ENCODE results near the gene RPLP2. TPM values are rescaled to one million over a fixed set of nuclear protein-coding genes. Genes with fewer than 3 reads are reported as not detected.

The RPLP2 gene
- 1,000 to 10,000 TPM; 2,266 to 5,944 (median 5,497) TPM for total RNA-seq
- polyA plus RNA-seq = 1,000 to 10,000 TPM; 3,734 to 4,844 TPM
- 1,164 reads per million, percentile 99 among the genes with 10 or more reads in this experiment for total RNA-seq

DNA sequence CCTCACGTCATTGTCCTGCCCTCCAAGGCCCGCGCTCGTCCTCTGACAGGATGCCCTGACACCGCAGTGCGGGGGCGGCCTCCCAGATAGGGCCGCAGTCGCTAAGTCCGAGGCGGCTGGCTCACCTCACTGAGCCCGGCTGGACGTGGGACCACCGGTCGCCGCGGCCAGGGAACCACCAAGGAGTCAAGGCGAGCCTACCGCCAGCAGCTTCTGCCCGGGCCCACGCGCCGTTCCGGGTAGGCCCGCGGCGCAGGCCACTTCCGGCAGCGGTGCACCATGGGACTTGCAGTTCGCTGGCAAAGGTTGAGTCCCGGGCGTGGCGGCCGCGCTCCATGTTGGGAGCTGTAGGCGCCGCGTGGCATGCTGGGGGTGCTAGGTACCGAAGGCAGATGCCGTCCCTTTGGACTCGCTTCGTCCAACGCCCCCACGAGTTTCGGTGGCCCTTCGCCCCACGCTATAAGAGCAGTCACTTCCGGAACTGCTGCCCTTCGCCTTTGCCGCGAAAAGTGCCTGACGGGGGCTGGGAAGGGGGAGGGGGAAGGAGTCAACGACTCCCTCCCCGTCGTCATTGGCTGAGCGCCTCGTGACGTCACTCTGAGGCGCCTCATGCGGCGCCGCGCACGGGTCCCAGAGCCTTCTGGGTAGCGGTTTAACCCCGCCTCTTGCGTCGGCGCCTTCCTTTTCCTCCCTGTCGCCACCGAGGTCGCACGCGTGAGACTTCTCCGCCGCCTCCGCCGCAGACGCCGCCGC, at the start of gene RPLP2:
TSS of gene RPLP2 (plus strand) at position 681 of the 753 bp plus-strand sequence. CDS start 268 bp downstream, outside the sequence.
- H3K4me1 Mint-ChIP-seq = peaks cover 8 to 51% (median 32%) of the 10 kb centered on the region in 7 donors

GRCh38 chr11:760236-760635, 49.5 kb upstream of the RPLP2 start:
- CTCF ChIA-PET = no interaction called here
- H3K4me3 Mint-ChIP-seq = no peak overlapping the region
- peaks cover 0 to 81% (median 12%) of the 10 kb centered on the region in 3 experiments for H3K36me3 ChIP-seq (ENCODE audit: control insufficient read depth in 2 of 3, insufficient read depth in 3 of 3, low read length in 3 of 3)
- no peak overlapping the region for H3K27ac ChIP-seq (ENCODE audit: low read depth, low read length)
- H3K27me3 ChIP-seq (ENCODE audit: control insufficient read depth in 2 of 2, insufficient read depth in 2 of 2, low read length in 2 of 2) = no peaks in the 10 kb centered on the region
- POLR2A ChIA-PET = interaction anchor here (0.8 to 1.4 kb wide), 4 partner anchors 12 to 17 kb away, joined by 3 to 5 read pairs (median 3); no protein-coding TSS in a partner anchor
- intact Hi-C loops (cut with micrococcal nuclease) = no loop called here
- H3K27ac Mint-ChIP-seq = peak overlapping the region in 1 of 9 donors; percentile 29
- H3K4me1 Mint-ChIP-seq = peaks cover 0 to 6% (median 0%) of the 10 kb centered on the region in 7 donors
- no peaks in the 10 kb centered on the region for H3K4me1 ChIP-seq (ENCODE audit: control insufficient read depth in 2 of 2, insufficient read depth in 2 of 2, low read length in 2 of 2)
- H3K9me3 ChIP-seq (ENCODE audit: control insufficient read depth in 2 of 3, low read length in 3 of 3) = no peaks in the 10 kb centered on the region
- H3K9me3 Mint-ChIP-seq = no peaks in the 10 kb centered on the region
- no peaks in the 10 kb centered on the region for H3K27me3 Mint-ChIP-seq
- peaks cover 0 to 21% (median 4%) of the 10 kb centered on the region in 5 donors for H3K36me3 Mint-ChIP-seq
- no peak for ATAC-seq
- H3K4me3 ChIP-seq (ENCODE audit: low read length) = no peak overlapping the region
- no peak for DNase-seq

More for the DNA sequence above, at the start of gene RPLP2:
- DNase-seq = peak; percentile 95 to 99 (median 98)
- H3K27me3 Mint-ChIP-seq = no peaks in the 10 kb centered on the region
- ChIA-PET POLR2A (interaction anchor here (0.6 to 2.2 kb wide), 14 partner anchors 9 to 572 kb away, joined by 3 to 51 read pairs (median 4); partner anchors contain the start of genes DEAF1, PNPLA2, SLC25A22 and TMEM80), CTCF (interaction anchor here (0.6 kb wide), 1 partner anchor 64 kb away, joined by 4 read pairs; no protein-coding TSS in a partner anchor)
- Histone ChIP-seq H3K27ac (ENCODE audit: low read depth, low read length) (peak within 1 kb of the TSS; percentile 96), H3K27me3 (ENCODE audit: control insufficient read depth in 2 of 2, insufficient read depth in 2 of 2, low read length in 2 of 2) (no peaks in the 10 kb centered on the region), H3K4me3 (ENCODE audit: low read length) (peak within 1 kb of the TSS; percentile 96), H3K36me3 (ENCODE audit: control insufficient read depth in 2 of 3, insufficient read depth in 3 of 3, low read length in 3 of 3) (peaks cover 10 to 33% (median 12%) of the 10 kb centered on the region in 3 experiments), H3K9me3 (ENCODE audit: control insufficient read depth in 2 of 3, low read length in 3 of 3) (no peaks in the 10 kb centered on the region), H3K4me1 (ENCODE audit: control insufficient read depth in 2 of 2, insufficient read depth in 2 of 2, low read length in 2 of 2) (peaks cover 24 to 26% of the 10 kb centered on the region in 2 donors)
- peaks cover 0 to 16% (median 0%) of the 10 kb centered on the region in 5 donors for H3K36me3 Mint-ChIP-seq
- peak; percentile 90 for ATAC-seq
- peak within 1 kb of the TSS; percentile 91 to 99 (median 97) for H3K27ac Mint-ChIP-seq
- peaks cover 0 to 3% (median 0%) of the 10 kb centered on the region in 11 donors for H3K9me3 Mint-ChIP-seq
- H3K4me3 Mint-ChIP-seq = peak within 1 kb of the TSS; percentile 88 to 96 (median 95)
- intact Hi-C loops (cut with micrococcal nuclease) = loop anchor here (1.0 to 2.0 kb wide), 11 partner anchors 10 to 1591 kb away; partner anchors contain the start of genes PHRF1 (in 2 of the 2), GATD1 (in 1 of the 2), POLR2L (in 1 of the 2) and RNH1 (in 1 of the 2)

DNA sequence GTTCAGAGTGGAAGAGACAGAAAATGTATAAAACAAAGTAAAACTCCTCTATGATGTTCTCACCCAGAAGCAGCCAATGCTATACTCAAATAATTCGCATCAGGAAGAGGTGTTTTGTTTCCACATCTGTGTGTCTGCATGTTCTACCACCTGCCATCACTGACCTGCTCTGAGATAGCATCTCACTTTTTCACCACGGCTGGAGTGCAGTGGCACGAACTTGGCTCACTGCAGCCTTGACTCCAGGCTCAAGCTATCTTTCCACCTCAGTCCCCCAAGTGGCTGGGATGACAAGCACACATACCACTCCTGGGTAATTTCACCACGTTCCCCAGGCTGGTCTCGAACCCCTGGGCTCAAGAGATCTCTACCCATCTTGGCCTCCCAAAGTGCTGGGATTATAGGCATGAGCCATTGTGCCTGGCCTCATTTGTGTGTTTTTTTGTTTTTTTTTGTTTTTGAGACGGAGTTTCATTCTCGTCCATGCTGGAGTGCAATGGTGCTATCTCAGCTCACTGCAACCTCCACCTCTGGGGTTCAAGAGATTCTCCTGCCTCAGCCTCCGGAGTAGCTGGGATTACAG, 48.1 kb upstream of the RPLP2 start:
- peaks cover 0 to 8% (median 0%) of the 10 kb centered on the region in 7 donors for H3K4me1 Mint-ChIP-seq
- H3K27ac Mint-ChIP-seq = peak overlapping the region in 1 of 9 donors; percentile 65
- no peaks in the 10 kb centered on the region for H3K9me3 Mint-ChIP-seq
- H3K9me3 ChIP-seq (ENCODE audit: control insufficient read depth in 2 of 3, low read length in 3 of 3) = no peaks in the 10 kb centered on the region
- peaks cover 0 to 22% (median 4%) of the 10 kb centered on the region in 5 donors for H3K36me3 Mint-ChIP-seq
- ChIA-PET POLR2A (interaction anchor here (0.6 to 0.9 kb wide), 2 partner anchors 65 to 69 kb away, joined by 3 read pairs; no protein-coding TSS in a partner anchor), CTCF (interaction anchor here (0.6 kb wide), 1 partner anchor 35 kb away, joined by 3 read pairs; no protein-coding TSS in a partner anchor)
- no peak overlapping the region for H3K4me3 ChIP-seq (ENCODE audit: low read length)
- no peak for DNase-seq
- H3K4me3 Mint-ChIP-seq = no peak overlapping the region
- no peaks in the 10 kb centered on the region for H3K27me3 ChIP-seq (ENCODE audit: control insufficient read depth in 2 of 2, insufficient read depth in 2 of 2, low read length in 2 of 2)
- no peak for ATAC-seq
- H3K36me3 ChIP-seq (ENCODE audit: control insufficient read depth in 2 of 3, insufficient read depth in 3 of 3, low read length in 3 of 3) = peaks cover 0 to 82% (median 12%) of the 10 kb centered on the region in 3 experiments
- no peaks in the 10 kb centered on the region for H3K4me1 ChIP-seq (ENCODE audit: control insufficient read depth in 2 of 2, insufficient read depth in 2 of 2, low read length in 2 of 2)
- no peak overlapping the region for H3K27ac ChIP-seq (ENCODE audit: low read depth, low read length)
- H3K27me3 Mint-ChIP-seq = no peaks in the 10 kb centered on the region
- intact Hi-C loops (cut with micrococcal nuclease) = no loop called here

GRCh38 chr11:762421-763072, 47.2 kb upstream of the RPLP2 start:
- intact Hi-C loops (cut with micrococcal nuclease) = no loop called here
- Mint-ChIP-seq H3K9me3 (no peaks in the 10 kb centered on the region), H3K27me3 (no peaks in the 10 kb centered on the region), H3K4me1 (peaks cover 0 to 8% (median 0%) of the 10 kb centered on the region in 7 donors), H3K4me3 (no peak overlapping the region), H3K36me3 (peaks cover 0 to 18% (median 2%) of the 10 kb centered on the region in 5 donors), H3K27ac (peak overlapping the region in 1 of 9 donors; percentile 32)
- H3K4me1 ChIP-seq (ENCODE audit: control insufficient read depth in 2 of 2, insufficient read depth in 2 of 2, low read length in 2 of 2) = no peaks in the 10 kb centered on the region
- H3K27ac ChIP-seq (ENCODE audit: low read depth, low read length) = no peak overlapping the region
- DNase-seq (peak in 1 of 9 donors; percentile 20), ATAC-seq (peak; percentile 42)
- POLR2A ChIA-PET = no interaction called here
- no peaks in the 10 kb centered on the region for H3K27me3 ChIP-seq (ENCODE audit: control insufficient read depth in 2 of 2, insufficient read depth in 2 of 2, low read length in 2 of 2)
- CTCF ChIA-PET = interaction anchor here (1.9 kb wide), 1 partner anchor 14 kb away, joined by 6 read pairs; no protein-coding TSS in a partner anchor
- H3K4me3 ChIP-seq (ENCODE audit: low read length) = no peak overlapping the region
- H3K9me3 ChIP-seq (ENCODE audit: control insufficient read depth in 2 of 3, low read length in 3 of 3) = no peaks in the 10 kb centered on the region
- peaks cover 0 to 73% (median 12%) of the 10 kb centered on the region in 3 experiments for H3K36me3 ChIP-seq (ENCODE audit: control insufficient read depth in 2 of 3, insufficient read depth in 3 of 3, low read length in 3 of 3)

- H3K9me3 ChIP-seq (ENCODE audit: control insufficient read depth in 2 of 3, low read length in 3 of 3) = no peaks in the 10 kb centered on the region
- H3K27me3 Mint-ChIP-seq = no peaks in the 10 kb centered on the region
- H3K36me3 Mint-ChIP-seq = peaks cover 0 to 16% (median 0%) of the 10 kb centered on the region in 5 donors
- H3K9me3 Mint-ChIP-seq = no peaks in the 10 kb centered on the region
- CTCF ChIA-PET = interaction anchor here (1.9 kb wide), 2 partner anchors 13 to 16 kb away, joined by 6 to 8 read pairs; partner anchors contain the start of gene TALDO1
- no peak overlapping the region for H3K4me3 ChIP-seq (ENCODE audit: low read length)
- peaks cover 0 to 70% (median 12%) of the 10 kb centered on the region in 3 experiments for H3K36me3 ChIP-seq (ENCODE audit: control insufficient read depth in 2 of 3, insufficient read depth in 3 of 3, low read length in 3 of 3)
- DNase-seq (no peak), ATAC-seq (no peak)
- POLR2A ChIA-PET = interaction anchor here (1.2 kb wide), 1 partner anchor 207 kb away, joined by 4 read pairs; no protein-coding TSS in a partner anchor
- no peak overlapping the region for H3K4me3 Mint-ChIP-seq
- H3K4me1 Mint-ChIP-seq = peaks cover 0 to 8% (median 0%) of the 10 kb centered on the region in 7 donors
- intact Hi-C loops (cut with micrococcal nuclease) = no loop called here
- H3K4me1 ChIP-seq (ENCODE audit: control insufficient read depth in 2 of 2, insufficient read depth in 2 of 2, low read length in 2 of 2) = no peaks in the 10 kb centered on the region
- no peaks in the 10 kb centered on the region for H3K27me3 ChIP-seq (ENCODE audit: control insufficient read depth in 2 of 2, insufficient read depth in 2 of 2, low read length in 2 of 2)
- no peak overlapping the region for H3K27ac ChIP-seq (ENCODE audit: low read depth, low read length)
- no peak overlapping the region for H3K27ac Mint-ChIP-seq
Measured at GRCh38 chr11:763073-763463, 46.7 kb upstream of the RPLP2 start.

Data from naive thymus-derived CD4-positive, alpha-beta T cell (primary cell).